ENCODE data around the gene ADAMTS10. TPM values are rescaled to one million over a fixed set of nuclear protein-coding genes. Genes with fewer than 3 reads are reported as not detected.

The ADAMTS10 gene
- total RNA-seq, 3 donors from 2014 or later (not counting 1 experiment from before 2014, with no cell fraction given): 159 to 286 (median 203) TPM

DNA sequence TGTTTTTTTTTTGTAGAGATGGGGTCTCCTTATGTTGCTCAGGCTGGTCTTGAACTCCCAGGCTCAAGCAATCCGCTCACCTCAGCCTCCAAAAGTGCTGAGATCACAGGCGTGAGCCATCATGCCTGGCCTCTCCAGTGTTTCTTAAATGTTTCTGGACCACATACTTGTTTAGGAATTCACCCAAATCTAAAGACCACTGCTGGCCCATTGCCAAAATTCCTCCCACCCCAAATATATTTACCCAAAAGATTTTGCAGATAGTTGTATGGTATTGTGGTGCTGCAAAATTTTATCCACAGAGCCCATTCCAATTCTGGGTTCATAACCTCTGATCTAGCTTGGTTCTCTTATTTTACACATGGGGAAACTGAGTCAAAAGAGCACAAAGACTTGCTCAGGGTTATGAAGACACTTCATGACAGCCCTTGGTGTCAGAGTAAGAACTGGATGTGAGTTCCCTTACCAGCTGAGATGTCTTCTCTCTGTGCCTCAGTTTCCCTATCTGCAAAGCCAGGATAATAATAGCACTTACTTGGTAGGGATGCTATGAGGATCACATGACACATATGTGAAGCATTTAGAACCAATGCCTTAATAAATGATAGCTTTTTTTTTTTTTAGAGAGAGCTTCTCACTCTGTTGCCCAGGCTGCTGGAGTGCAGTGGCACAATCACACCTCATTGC is 30.8 kb upstream of the ADAMTS10 start:
- no peak overlapping the region for H3K27ac Mint-ChIP-seq
- H3K36me3 Mint-ChIP-seq: no peaks in the 10 kb centered on the region
- H3K36me3 ChIP-seq (ENCODE audit: control insufficient read depth, insufficient read depth, low read length): no peaks in the 10 kb centered on the region
- H3K27ac ChIP-seq (ENCODE audit: low read length): no peak overlapping the region
- DNase-seq: no peak
- no peaks in the 10 kb centered on the region for H3K9me3 Mint-ChIP-seq
- no peak overlapping the region for H3K4me3 ChIP-seq (ENCODE audit: low read length)
- H3K27me3 Mint-ChIP-seq (ENCODE audit: low read depth in 2 of 2): peaks cover 5 to 15% of the 10 kb centered on the region in 2 donors
- H3K4me1 Mint-ChIP-seq: peaks cover 15 to 19% of the 10 kb centered on the region in 2 donors
- TF ChIP-seq, protein P1, sequence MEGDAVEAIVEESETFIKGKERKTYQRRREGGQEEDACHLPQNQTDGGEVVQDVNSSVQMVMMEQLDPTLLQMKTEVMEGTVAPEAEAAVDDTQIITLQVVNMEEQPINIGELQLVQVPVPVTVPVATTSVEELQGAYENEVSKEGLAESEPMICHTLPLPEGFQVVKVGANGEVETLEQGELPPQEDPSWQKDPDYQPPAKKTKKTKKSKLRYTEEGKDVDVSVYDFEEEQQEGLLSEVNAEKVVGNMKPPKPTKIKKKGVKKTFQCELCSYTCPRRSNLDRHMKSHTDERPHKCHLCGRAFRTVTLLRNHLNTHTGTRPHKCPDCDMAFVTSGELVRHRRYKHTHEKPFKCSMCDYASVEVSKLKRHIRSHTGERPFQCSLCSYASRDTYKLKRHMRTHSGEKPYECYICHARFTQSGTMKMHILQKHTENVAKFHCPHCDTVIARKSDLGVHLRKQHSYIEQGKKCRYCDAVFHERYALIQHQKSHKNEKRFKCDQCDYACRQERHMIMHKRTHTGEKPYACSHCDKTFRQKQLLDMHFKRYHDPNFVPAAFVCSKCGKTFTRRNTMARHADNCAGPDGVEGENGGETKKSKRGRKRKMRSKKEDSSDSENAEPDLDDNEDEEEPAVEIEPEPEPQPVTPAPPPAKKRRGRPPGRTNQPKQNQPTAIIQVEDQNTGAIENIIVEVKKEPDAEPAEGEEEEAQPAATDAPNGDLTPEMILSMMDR (IDR thresholded peaks at IDR 0.05): no peak
- no peak overlapping the region for H3K4me3 Mint-ChIP-seq
- no peak for ATAC-seq
- H3K27me3 ChIP-seq (ENCODE audit: control insufficient read depth, insufficient read depth, low read length): no peaks in the 10 kb centered on the region
- peaks cover 9% of the 10 kb centered on the region for H3K4me1 ChIP-seq (ENCODE audit: control insufficient read depth, insufficient read depth, low read length)
- intact Hi-C loops (cut with micrococcal nuclease): no loop called here
- no peaks in the 10 kb centered on the region for H3K9me3 ChIP-seq (ENCODE audit: control insufficient read depth, insufficient read depth, low read length)
- 95% methylated on average over 2 of the region's 2 CpGs for WGBS (ENCODE audit: insufficient coverage)

DNA sequence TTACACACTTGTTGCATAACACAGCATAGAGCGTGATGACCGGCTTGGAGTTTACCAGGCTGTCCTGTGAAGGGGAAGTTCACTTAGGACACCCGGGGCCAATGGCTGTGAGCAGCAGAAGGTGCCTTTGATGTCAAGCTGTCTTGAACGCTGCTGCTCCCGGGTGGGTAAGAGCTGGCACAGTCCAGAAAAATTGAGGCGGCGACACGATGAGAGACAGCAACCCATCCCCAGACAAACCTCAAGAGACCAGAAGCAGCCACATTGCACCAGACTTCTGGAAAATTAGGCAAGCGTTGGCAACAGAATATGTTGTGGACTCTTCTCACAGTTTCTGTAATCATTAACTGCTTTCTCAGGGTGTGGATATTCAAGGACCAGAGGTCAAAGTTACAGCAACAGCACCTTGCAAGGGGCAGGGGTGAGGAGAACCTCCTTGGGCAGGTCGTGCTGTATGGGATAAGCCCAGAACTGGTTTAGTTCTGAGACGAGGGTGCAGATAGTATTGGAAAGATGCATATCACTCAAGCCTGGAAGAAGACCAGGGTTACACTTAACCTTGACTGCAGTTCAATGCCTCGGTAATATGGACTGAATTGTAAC is 30.0 kb upstream of the ADAMTS10 start:
- Histone ChIP-seq H3K36me3 (ENCODE audit: control insufficient read depth, insufficient read depth, low read length) (no peaks in the 10 kb centered on the region), H3K4me1 (ENCODE audit: control insufficient read depth, insufficient read depth, low read length) (peaks cover 9% of the 10 kb centered on the region), H3K27ac (ENCODE audit: low read length) (no peak overlapping the region), H3K27me3 (ENCODE audit: control insufficient read depth, insufficient read depth, low read length) (no peaks in the 10 kb centered on the region), H3K9me3 (ENCODE audit: control insufficient read depth, insufficient read depth, low read length) (no peaks in the 10 kb centered on the region), H3K4me3 (ENCODE audit: low read length) (no peak overlapping the region)
- Mint-ChIP-seq H3K36me3 (no peaks in the 10 kb centered on the region), H3K4me1 (peaks cover 15 to 17% of the 10 kb centered on the region in 2 donors), H3K9me3 (no peaks in the 10 kb centered on the region), H3K27ac (no peak overlapping the region), H3K4me3 (no peak overlapping the region), H3K27me3 (ENCODE audit: low read depth in 2 of 2) (peaks cover 5 to 14% of the 10 kb centered on the region in 2 donors)
- intact Hi-C loops (cut with micrococcal nuclease): no loop called here
- ATAC-seq (peak in 1 of 3 donors; percentile 69), DNase-seq (no peak)
- WGBS (ENCODE audit: insufficient coverage): 73% methylated on average over 12 of the region's 12 CpGs
- TF ChIP-seq, protein P1 (IDR thresholded peaks at IDR 0.05): no peak

DNA sequence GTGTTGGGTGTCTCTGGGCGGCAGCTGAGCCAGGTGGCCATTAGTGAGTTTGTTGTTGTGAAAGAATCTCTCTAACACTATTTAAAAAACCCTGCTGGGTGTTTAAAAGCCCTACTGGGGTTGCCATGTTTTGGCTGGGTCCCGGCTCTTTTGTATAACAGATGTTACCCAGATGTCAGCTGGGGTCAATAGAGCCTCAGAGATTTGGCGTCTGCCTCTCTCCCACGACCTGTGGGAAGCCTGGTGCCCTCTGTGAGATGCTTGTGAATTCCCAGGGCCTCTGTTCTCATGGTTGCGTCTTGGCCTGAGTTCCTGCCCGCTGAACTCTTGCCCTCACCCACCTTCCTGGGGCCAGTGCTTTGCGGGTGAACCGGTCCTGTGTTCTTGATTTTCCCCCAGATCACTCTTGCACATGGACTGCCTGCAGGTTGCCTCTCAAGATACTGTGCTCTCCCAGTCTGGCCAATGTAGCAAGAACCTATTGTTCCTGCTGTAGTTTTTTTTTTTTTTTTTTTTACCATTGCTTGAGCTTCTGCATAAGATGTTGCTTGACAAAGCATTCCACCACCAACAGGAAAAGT is 29.4 kb upstream of the ADAMTS10 start:
- H3K27ac Mint-ChIP-seq: no peak overlapping the region
- Histone ChIP-seq H3K9me3 (ENCODE audit: control insufficient read depth, insufficient read depth, low read length) (no peaks in the 10 kb centered on the region), H3K4me3 (ENCODE audit: low read length) (no peak overlapping the region), H3K4me1 (ENCODE audit: control insufficient read depth, insufficient read depth, low read length) (peaks cover 9% of the 10 kb centered on the region), H3K27me3 (ENCODE audit: control insufficient read depth, insufficient read depth, low read length) (no peaks in the 10 kb centered on the region), H3K27ac (ENCODE audit: low read length) (no peak overlapping the region), H3K36me3 (ENCODE audit: control insufficient read depth, insufficient read depth, low read length) (no peaks in the 10 kb centered on the region)
- peaks cover 5 to 14% of the 10 kb centered on the region in 2 donors for H3K27me3 Mint-ChIP-seq (ENCODE audit: low read depth in 2 of 2)
- 83% methylated on average over 7 of the region's 8 CpGs for WGBS (ENCODE audit: insufficient coverage)
- TF ChIP-seq, protein P1 (IDR thresholded peaks at IDR 0.05): no peak
- no peak for DNase-seq
- intact Hi-C loops (cut with micrococcal nuclease): no loop called here
- peaks cover 15 to 17% of the 10 kb centered on the region in 2 donors for H3K4me1 Mint-ChIP-seq
- ATAC-seq: no peak
- H3K4me3 Mint-ChIP-seq: no peak overlapping the region
- no peaks in the 10 kb centered on the region for H3K9me3 Mint-ChIP-seq
- H3K36me3 Mint-ChIP-seq: no peaks in the 10 kb centered on the region

Data from natural killer cell (primary cell).